HEK293 (cell line): ENCODE measurements around the gene PCBP3.

Experiments used
- CTCF ChIA-PET: fragments of 350-600 bp; formaldehyde crosslinking; extraction: SDS; loops from one replicate; lab custom pipeline; 2021; ENCODE audit warnings: antibody characterized with exemption; lab: Yijun Ruan, JAX
- POLR2A ChIA-PET: fragments of 300-600 bp; formaldehyde crosslinking; extraction: SDS; loops from one replicate; lab custom pipeline; 2020; ENCODE audit warnings: antibody characterized with exemption, inconsistent platforms; lab: Yijun Ruan, JAX
- H3K27ac ChIP-seq: fragments of 200-500 bp; sonication (Bioruptor generic); 2 replicates; pipeline ENCODE4 v1.5.1; 2014; ENCODE audit warnings: low read depth, low read length, control low read depth, inconsistent platforms; ENCODE audit errors: extremely low read depth
- H3K36me3 ChIP-seq, 2 experiments: fragments of 200-500 bp in 1 of 2; sonication (Bioruptor generic) in 1 of 2; 1 replicate in 1 of 2; 2 replicates in 1 of 2; pipeline ENCODE4 v1.5.1; 2014 to 2017; ENCODE audit warnings: inconsistent platforms in 2 of 2, low read length in 2 of 2; ENCODE audit not compliant: control insufficient read depth in 2 of 2, insufficient read depth in 1 of 2
- H3K4me1 ChIP-seq: fragments of 200-500 bp; sonication (Bioruptor generic); 2 replicates; pipeline ENCODE4 v1.5.1; 2014; ENCODE audit warnings: mild to moderate bottlenecking, low read length, inconsistent platforms; ENCODE audit not compliant: control insufficient read depth, insufficient read depth
- H3K4me3 ChIP-seq: 2 replicates; pipeline ENCODE4 v1.5.1; 2011; ENCODE audit warnings: low read depth, mild to moderate bottlenecking, control low read depth, low read length, moderate library complexity
- H3K9me3 ChIP-seq: fragments of 200-500 bp; sonication (Bioruptor generic); 2 replicates; pipeline ENCODE4 v1.5.1; 2014; ENCODE audit warnings: low read depth, low read length, inconsistent platforms; ENCODE audit not compliant: control insufficient read depth, insufficient read depth
- FEZF1 ChIP-seq: fragments of 450-650 bp; formaldehyde crosslinking; IDR thresholded peaks from 2 replicates; pipeline ENCODE4 v1.5.1; 2016; ENCODE audit warnings: missing biosample characterization, missing genetic modification characterization
- GFI1B ChIP-seq: fragments of 450-650 bp; formaldehyde crosslinking; IDR thresholded peaks from 2 replicates; pipeline ENCODE4 v1.5.1; 2016; ENCODE audit warnings: missing biosample characterization, missing genetic modification characterization
- GLI4 ChIP-seq: fragments of 450-650 bp; formaldehyde crosslinking; IDR thresholded peaks from 2 replicates; pipeline ENCODE4 v1.5.1; 2016; ENCODE audit warnings: missing biosample characterization, missing genetic modification characterization
- GLIS2 ChIP-seq: fragments of 450-650 bp; formaldehyde crosslinking; IDR thresholded peaks from 2 replicates; pipeline ENCODE4 v1.5.1; 2016; ENCODE audit warnings: missing biosample characterization, missing genetic modification characterization
- MYNN ChIP-seq: fragments of 450-650 bp; formaldehyde crosslinking; IDR thresholded peaks from 2 replicates; pipeline ENCODE4 v1.5.1; 2016; ENCODE audit warnings: missing biosample characterization, missing genetic modification characterization, borderline replicate concordance
- WT1 ChIP-seq: fragments of 450-650 bp; formaldehyde crosslinking; IDR thresholded peaks from 2 replicates; pipeline ENCODE4 v1.5.1; 2016; ENCODE audit warnings: missing biosample characterization, missing genetic modification characterization
- ZBTB21 ChIP-seq: fragments of 450-650 bp; formaldehyde crosslinking; IDR thresholded peaks from 2 replicates; pipeline ENCODE4 v1.5.1; 2017; ENCODE audit warnings: missing biosample characterization, missing genetic modification characterization
- ZEB2 ChIP-seq: fragments of 450-650 bp; formaldehyde crosslinking; IDR thresholded peaks from 2 replicates; pipeline ENCODE4 v1.5.1; 2016; ENCODE audit warnings: missing biosample characterization, missing genetic modification characterization
- ZNF121 ChIP-seq: fragments of 450-650 bp; formaldehyde crosslinking; IDR thresholded peaks from 2 replicates; pipeline ENCODE4 v1.5.1; 2016; ENCODE audit warnings: missing biosample characterization, missing genetic modification characterization
- ZNF223 ChIP-seq: fragments of 450-650 bp; formaldehyde crosslinking; IDR thresholded peaks from 2 replicates; pipeline ENCODE4 v1.5.1; 2016; ENCODE audit warnings: missing biosample characterization, missing genetic modification characterization
- ZNF302 ChIP-seq: fragments of 450-650 bp; formaldehyde crosslinking; IDR thresholded peaks from 2 replicates; pipeline ENCODE4 v1.5.1; 2016; ENCODE audit warnings: missing biosample characterization, missing genetic modification characterization, low read depth
- ZNF398 ChIP-seq: fragments of 450-650 bp; formaldehyde crosslinking; IDR thresholded peaks from 2 replicates; pipeline ENCODE4 v1.5.1; 2017; ENCODE audit warnings: missing biosample characterization, missing genetic modification characterization
- ZNF404 ChIP-seq: fragments of 450-650 bp; formaldehyde crosslinking; IDR thresholded peaks from 2 replicates; pipeline ENCODE4 v1.5.1; 2017; ENCODE audit warnings: missing biosample characterization, missing genetic modification characterization
- ZNF416 ChIP-seq: fragments of 450-650 bp; formaldehyde crosslinking; IDR thresholded peaks from 2 replicates; pipeline ENCODE4 v1.5.1; 2016; ENCODE audit warnings: missing biosample characterization, missing genetic modification characterization
- ZNF48 ChIP-seq: fragments of 450-650 bp; formaldehyde crosslinking; IDR thresholded peaks from 2 replicates; pipeline ENCODE4 v1.5.1; 2016; ENCODE audit warnings: missing biosample characterization, missing genetic modification characterization
- ZNF501 ChIP-seq: fragments of 450-650 bp; formaldehyde crosslinking; IDR thresholded peaks from 2 replicates; pipeline ENCODE4 v1.5.1; 2016; ENCODE audit warnings: missing biosample characterization, missing genetic modification characterization
- ZNF529 ChIP-seq: fragments of 450-650 bp; formaldehyde crosslinking; IDR thresholded peaks from 2 replicates; pipeline ENCODE4 v1.5.1; 2017; ENCODE audit warnings: missing genetic modification characterization, missing biosample characterization; ENCODE audit not compliant: insufficient replicate concordance
- ZNF555 ChIP-seq: fragments of 450-650 bp; formaldehyde crosslinking; conservative IDR thresholded peaks from 2 replicates; pipeline ENCODE4 v1.5.1; 2017; ENCODE audit warnings: missing biosample characterization, mild to moderate bottlenecking, missing genetic modification characterization, inconsistent platforms
- ZNF843 ChIP-seq: fragments of 450-650 bp; formaldehyde crosslinking; IDR thresholded peaks from 2 replicates; pipeline ENCODE4 v1.5.1; 2016; ENCODE audit warnings: missing biosample characterization, missing genetic modification characterization
- TF ChIP-seq, protein P1 (sequence below): fragments of 450-650 bp; formaldehyde crosslinking; IDR thresholded peaks from 2 replicates; pipeline ENCODE4 v1.5.1; 2016; ENCODE audit warnings: missing biosample characterization, missing genetic modification characterization, low read depth
- TF ChIP-seq, protein P2 (sequence below): fragments of 450-650 bp; formaldehyde crosslinking; IDR thresholded peaks from 2 replicates; pipeline ENCODE4 v1.5.1; 2017; ENCODE audit warnings: missing biosample characterization, missing genetic modification characterization

The PCBP3 gene

DNA sequence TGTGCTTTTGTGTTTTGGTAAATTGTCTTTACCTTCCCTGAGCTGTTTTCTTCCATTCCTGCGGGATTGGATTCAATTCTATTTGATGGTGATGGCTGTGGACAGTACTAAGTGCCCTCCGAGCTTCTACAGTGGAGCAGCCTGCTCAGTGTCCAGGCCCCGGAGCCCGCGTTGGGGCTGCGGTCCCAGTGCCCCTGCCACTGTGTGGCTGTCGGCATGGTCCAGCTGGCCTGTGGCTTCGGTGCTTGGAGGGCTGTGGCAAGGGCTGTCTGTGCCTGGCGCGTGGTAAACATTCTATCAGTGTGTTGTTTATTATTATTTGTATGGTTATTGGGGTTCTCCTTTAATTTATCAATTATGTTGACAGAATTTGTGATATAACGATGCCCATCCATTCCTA, 228.9 kb downstream of the PCBP3 start:
- POLR2A ChIA-PET: no interaction called here
- CTCF ChIA-PET: interaction anchor here (1.6 kb wide), 1 partner anchor 8 kb away, joined by 5 read pairs; no protein-coding TSS in a partner anchor
- H3K36me3 ChIP-seq: no peaks in the 10 kb centered on the region
- TF ChIP-seq ZNF48 (tag by site-specific recombination) (no peak), ZNF223 (no peak), ZNF302 (tag by site-specific recombination) (no peak), GLI4 (no peak), ZNF398 (tag by site-specific recombination) (no peak), ZNF416 (no peak), FEZF1 (tag by site-specific recombination) (no peak), ZNF529 (tag by site-specific recombination) (no peak), ZNF501 (tag by site-specific recombination) (no peak), ZNF555 (tag by site-specific recombination) (no peak), ZNF843 (tag by site-specific recombination) (no peak), ZEB2 (tag by site-specific recombination) (no peak), MYNN (tag by site-specific recombination) (no peak), ZBTB21 (tag by site-specific recombination) (no peak), ZNF404 (tag by site-specific recombination) (no peak)
- TF ChIP-seq, protein P1, sequence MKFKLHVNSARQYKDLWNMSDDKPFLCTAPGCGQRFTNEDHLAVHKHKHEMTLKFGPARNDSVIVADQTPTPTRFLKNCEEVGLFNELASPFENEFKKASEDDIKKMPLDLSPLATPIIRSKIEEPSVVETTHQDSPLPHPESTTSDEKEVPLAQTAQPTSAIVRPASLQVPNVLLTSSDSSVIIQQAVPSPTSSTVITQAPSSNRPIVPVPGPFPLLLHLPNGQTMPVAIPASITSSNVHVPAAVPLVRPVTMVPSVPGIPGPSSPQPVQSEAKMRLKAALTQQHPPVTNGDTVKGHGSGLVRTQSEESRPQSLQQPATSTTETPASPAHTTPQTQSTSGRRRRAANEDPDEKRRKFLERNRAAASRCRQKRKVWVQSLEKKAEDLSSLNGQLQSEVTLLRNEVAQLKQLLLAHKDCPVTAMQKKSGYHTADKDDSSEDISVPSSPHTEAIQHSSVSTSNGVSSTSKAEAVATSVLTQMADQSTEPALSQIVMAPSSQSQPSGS (tag by site-specific recombination): no peak
- TF ChIP-seq, protein P2, sequence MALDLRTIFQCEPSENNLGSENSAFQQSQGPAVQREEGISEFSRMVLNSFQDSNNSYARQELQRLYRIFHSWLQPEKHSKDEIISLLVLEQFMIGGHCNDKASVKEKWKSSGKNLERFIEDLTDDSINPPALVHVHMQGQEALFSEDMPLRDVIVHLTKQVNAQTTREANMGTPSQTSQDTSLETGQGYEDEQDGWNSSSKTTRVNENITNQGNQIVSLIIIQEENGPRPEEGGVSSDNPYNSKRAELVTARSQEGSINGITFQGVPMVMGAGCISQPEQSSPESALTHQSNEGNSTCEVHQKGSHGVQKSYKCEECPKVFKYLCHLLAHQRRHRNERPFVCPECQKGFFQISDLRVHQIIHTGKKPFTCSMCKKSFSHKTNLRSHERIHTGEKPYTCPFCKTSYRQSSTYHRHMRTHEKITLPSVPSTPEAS: no peak
- no peak overlapping the region for H3K27ac ChIP-seq
- H3K9me3 ChIP-seq: no peaks in the 10 kb centered on the region
- H3K4me1 ChIP-seq: peaks cover 7% of the 10 kb centered on the region
- no peak overlapping the region for H3K4me3 ChIP-seq

GRCh38 chr21:45872902-45873301, 229.4 kb downstream of the PCBP3 start:
- H3K9me3 ChIP-seq: no peaks in the 10 kb centered on the region
- no peak for TF ChIP-seq ZNF121 (tag by site-specific recombination)
- TF ChIP-seq GFI1B (tag by site-specific recombination): no peak
- TF ChIP-seq WT1 (tag by site-specific recombination): no peak
- TF ChIP-seq GLIS2 (tag by site-specific recombination): no peak
- no peak overlapping the region for H3K27ac ChIP-seq
- ChIA-PET CTCF (no interaction called here), POLR2A (no interaction called here)
- H3K36me3 ChIP-seq: no peaks in the 10 kb centered on the region
- H3K4me3 ChIP-seq: no peak overlapping the region
- H3K4me1 ChIP-seq: peaks cover 7% of the 10 kb centered on the region
